ENCODE data around the gene ADNP. TPM values are rescaled to one million over a fixed set of nuclear protein-coding genes. Genes with fewer than 3 reads are reported as not detected.
"Not testable (repeated sequence)": the region's sequence is repeated elsewhere in the genome, so short reads cannot be mapped to it uniquely, and the experiment has no call there.

The ADNP gene
- 43.5 and 47.5 TPM in 2 replicates for total RNA-seq (2014; rRNA removed; shearing (Covaris generic))

DNA sequence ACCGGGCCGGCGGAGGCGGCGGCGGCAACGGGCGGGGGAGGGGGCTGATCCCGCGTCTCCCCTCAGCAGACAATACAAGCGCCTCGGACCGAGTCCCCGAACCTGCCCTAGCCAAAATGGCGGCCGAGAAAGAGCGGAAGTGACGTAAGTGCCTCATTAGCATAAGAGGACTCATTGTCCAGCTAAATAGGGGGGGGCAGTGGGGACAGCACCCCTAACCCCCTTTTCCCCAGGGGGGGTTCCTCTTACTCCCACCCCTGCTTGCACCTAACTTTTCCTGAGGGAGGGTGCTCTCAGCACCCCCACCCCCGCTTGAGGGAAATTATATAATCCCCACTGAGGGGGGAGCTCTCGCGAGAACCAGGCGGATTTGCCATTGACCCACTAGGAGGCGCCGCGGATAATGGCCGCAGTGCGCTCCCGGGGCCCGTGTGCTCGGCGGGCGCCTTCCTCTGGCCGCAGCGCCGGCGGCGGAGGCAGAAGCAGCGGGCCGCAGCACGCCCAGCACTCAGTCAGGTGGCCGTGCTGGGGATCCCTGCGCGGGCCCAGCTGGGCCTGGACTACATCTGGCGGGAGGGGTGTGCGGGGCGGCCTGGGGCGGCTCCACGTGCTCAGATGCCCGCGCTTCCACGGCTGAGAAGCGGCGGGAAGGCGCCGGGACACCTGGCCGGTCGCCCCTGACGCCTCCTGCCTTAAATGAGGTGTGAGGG, at the start of gene ADNP:
Gene ADNP, minus strand, starts transcription at position 132 of the 710 bp plus-strand sequence. CDS start 27,441 bp downstream, outside the sequence.
- no peaks in the 10 kb centered on the region for H3K9me3 ChIP-seq (replicated peaks)
- peaks cover 79% of the 10 kb centered on the region for H3K36me3 ChIP-seq
- peaks cover 7% of the 10 kb centered on the region; the same call in 1 of the 2 replicates for H3K4me1 ChIP-seq
- H3K27ac ChIP-seq = peak within 1 kb of the TSS; percentile 70
- H3K27me3 ChIP-seq = no peaks in the 10 kb centered on the region
- peak; percentile 94 to 96 for DNase-seq
- peak within 1 kb of the TSS; percentile 87 for H3K4me3 ChIP-seq

DNA sequence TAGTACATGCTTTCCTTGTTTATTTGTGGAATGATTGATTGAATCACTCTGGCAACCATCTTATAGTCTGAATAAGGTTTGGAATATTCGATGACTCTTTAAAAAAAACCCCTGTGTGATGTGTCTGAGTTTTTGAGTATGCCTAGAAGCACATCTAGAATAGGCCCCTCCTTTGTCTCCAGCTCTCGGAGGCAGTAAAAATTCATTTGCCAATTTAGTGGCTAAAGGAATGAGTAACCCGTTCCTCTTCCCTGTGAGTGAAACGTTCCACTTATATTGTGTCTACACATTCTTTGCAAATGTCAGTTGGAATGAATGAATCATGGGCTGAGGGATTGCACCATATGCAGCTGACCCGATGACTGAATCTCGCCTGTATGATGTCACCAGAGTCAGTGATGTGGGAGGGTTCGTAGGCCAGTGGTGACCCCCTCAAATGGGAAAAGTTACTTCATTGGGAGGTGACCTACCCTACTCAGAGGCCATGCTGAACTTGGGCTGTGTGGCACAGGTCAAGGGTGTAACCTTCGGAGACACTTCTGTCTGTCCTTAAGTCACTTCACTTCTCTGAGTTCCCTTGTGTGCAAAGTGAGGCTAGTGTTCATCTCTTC, 48.9 kb upstream of the ADNP start:
- H3K4me1 ChIP-seq = peaks cover 39% of the 10 kb centered on the region
- H3K27me3 ChIP-seq = no peaks in the 10 kb centered on the region
- H3K4me3 ChIP-seq = no peak overlapping the region
- H3K36me3 ChIP-seq = no peaks in the 10 kb centered on the region
- peak overlapping the region; percentile 55 for H3K27ac ChIP-seq
- no peaks in the 10 kb centered on the region for H3K9me3 ChIP-seq (replicated peaks)
- DNase-seq = peak; percentile 80 to 81

DNA sequence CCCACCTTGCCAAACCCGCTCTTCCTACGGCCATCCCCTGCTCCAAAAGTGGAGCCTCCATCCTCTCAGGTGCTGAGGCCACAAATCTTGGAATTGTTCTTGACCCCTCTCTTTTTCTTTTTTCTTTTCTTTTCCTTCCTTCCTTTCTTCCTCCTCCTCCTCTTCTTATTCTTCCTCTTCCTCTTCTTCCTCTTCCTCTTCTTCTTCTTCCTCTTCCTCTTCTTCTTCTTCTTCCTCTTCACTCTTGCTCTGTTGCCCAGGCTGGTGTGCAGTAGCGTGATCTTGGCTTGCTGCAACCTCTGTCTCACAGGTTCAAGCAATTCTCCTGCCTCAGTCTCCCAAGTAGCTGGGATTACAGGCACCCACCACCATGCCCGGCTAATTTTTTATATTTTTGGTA, 47.3 kb upstream of the ADNP start:
- not testable (repeated sequence) for DNase-seq; H3K9me3 ChIP-seq (replicated peaks); H3K36me3 ChIP-seq; H3K4me3 ChIP-seq; H3K27ac ChIP-seq; H3K27me3 ChIP-seq
- H3K4me1 ChIP-seq = peaks cover 39% of the 10 kb centered on the region

GRCh38 chr20:50977066-50978021, 46.1 kb upstream of the ADNP start:
- Histone ChIP-seq H3K4me3 (peak overlapping the region; percentile 16; the same call in 1 of the 2 replicates), H3K36me3 (no peaks in the 10 kb centered on the region), H3K27me3 (no peaks in the 10 kb centered on the region), H3K27ac (no peak overlapping the region), H3K9me3 (replicated peaks) (peaks cover 5% of the 10 kb centered on the region; the same call in 1 of the 2 replicates), H3K4me1 (peaks cover 29% of the 10 kb centered on the region)
- peak in 1 of 2 experiments; percentile 49 for DNase-seq

DNA sequence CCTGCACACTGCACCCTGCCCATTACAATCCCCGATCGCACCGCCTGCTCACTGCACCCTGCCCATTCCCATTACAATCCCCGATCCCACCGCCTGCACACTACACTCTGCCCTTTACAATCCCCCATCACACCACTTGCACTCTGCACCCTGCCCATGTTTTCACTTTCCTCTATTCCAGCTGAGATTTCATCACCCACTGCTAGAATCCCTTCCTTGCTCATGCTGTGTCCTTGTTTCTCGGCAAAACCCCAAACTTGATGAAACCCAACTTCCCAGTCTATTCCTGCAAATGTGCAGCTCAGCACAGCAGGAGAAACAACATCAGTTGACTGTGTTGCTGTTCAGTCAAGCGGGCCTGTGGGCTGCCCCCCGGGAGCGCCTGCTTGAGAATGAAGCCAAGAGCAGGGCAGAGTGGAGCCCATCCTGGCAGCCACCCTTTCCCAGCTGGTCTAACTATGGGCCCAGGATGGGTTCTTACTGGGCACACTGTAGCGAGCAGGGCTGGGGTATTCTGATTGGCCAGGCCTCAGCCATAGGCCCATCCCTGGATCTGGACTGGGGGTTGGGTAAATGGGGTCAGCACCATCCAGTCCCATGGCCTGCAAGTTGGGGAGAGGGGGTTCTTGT, 44.6 kb upstream of the ADNP start:
- Histone ChIP-seq H3K4me1 (peaks cover 16% of the 10 kb centered on the region), H3K27me3 (no peaks in the 10 kb centered on the region), H3K4me3 (no peak overlapping the region), H3K36me3 (no peaks in the 10 kb centered on the region), H3K9me3 (replicated peaks) (peaks cover 5% of the 10 kb centered on the region; the same call in 1 of the 2 replicates), H3K27ac (no peak overlapping the region)
- DNase-seq = no peak

DNA sequence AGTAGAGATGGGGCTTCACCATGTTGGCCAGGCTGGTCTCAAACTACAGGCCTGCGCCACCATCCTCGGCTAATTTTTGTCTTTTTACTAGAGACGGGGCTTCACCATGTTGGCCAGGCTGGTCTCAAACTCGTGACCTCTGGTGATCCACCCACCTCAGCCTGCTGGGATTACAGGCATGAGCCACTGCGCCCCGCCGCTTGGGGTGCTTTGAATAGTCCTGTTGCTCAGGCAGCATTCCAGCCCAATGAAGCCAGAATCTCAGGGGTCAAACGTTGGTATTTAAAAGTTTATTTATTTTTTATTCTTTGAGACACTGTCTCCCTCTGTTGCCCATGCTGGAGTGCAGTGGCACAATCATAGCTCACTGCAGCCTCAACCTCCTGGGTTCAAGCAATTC, 38.7 kb upstream of the ADNP start:
- H3K9me3 ChIP-seq (replicated peaks) = peaks cover 5% of the 10 kb centered on the region; the same call in 1 of the 2 replicates
- no peaks in the 10 kb centered on the region for H3K36me3 ChIP-seq
- DNase-seq = no peak
- peaks cover 34% of the 10 kb centered on the region for H3K4me1 ChIP-seq
- H3K4me3 ChIP-seq = no peak overlapping the region
- H3K27ac ChIP-seq = peak overlapping the region; percentile 76
- H3K27me3 ChIP-seq = no peaks in the 10 kb centered on the region

DNA sequence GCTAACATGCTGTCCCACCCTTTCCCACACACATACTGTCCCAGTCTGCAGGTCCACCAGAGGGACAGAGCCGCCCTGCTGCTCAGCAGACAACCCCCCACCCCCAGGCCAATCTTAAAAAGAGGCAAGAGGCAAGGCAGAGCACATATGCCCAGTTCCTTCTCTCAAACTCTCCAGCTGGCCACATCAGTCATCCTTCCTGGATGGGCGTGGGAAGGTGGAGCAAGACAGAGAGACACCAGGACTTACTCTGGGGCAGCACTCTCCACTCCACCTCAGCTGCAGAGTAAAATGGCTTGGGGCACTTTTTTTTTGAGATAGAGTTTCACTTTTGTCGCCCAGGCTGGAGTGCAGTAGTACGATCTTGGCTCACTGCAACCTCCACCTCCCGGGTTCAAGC, 38.2 kb upstream of the ADNP start:
- DNase-seq = peak; percentile 99 to 100
- no peaks in the 10 kb centered on the region for H3K27me3 ChIP-seq

GRCh38 chr20:50968289-50968688, 37.1 kb upstream of the ADNP start:
- Histone ChIP-seq H3K36me3 (no peaks in the 10 kb centered on the region), H3K27me3 (no peaks in the 10 kb centered on the region), H3K27ac (peak overlapping the region; percentile 76), H3K4me3 (no peak overlapping the region), H3K9me3 (replicated peaks) (no peaks in the 10 kb centered on the region), H3K4me1 (peaks cover 34% of the 10 kb centered on the region)
- DNase-seq = peak; percentile 45 to 52

More for the DNA sequence above, 38.2 kb upstream of the ADNP start:
- peaks cover 1% of the 10 kb centered on the region; the same call in 1 of the 2 replicates for H3K9me3 ChIP-seq (replicated peaks)
- H3K4me1 ChIP-seq = peaks cover 34% of the 10 kb centered on the region
- H3K36me3 ChIP-seq = no peaks in the 10 kb centered on the region
- H3K27ac ChIP-seq = peak overlapping the region; percentile 76
- no peak overlapping the region for H3K4me3 ChIP-seq

- peak overlapping the region; percentile 11; the same call in 1 of the 2 replicates for H3K4me3 ChIP-seq
- no peaks in the 10 kb centered on the region for H3K9me3 ChIP-seq (replicated peaks)
- peaks cover 34% of the 10 kb centered on the region for H3K4me1 ChIP-seq
- peak; percentile 96 to 99 for DNase-seq
- no peaks in the 10 kb centered on the region for H3K36me3 ChIP-seq
- peak overlapping the region; percentile 76 for H3K27ac ChIP-seq
- no peaks in the 10 kb centered on the region for H3K27me3 ChIP-seq
Measured at GRCh38 chr20:50967586-50967985, 36.3 kb upstream of the ADNP start.

GRCh38 chr20:50959543-50960126, 28.4 kb upstream of the ADNP start:
- Histone ChIP-seq H3K4me3 (peak overlapping the region; percentile 91), H3K4me1 (peaks cover 7% of the 10 kb centered on the region; the same call in 1 of the 2 replicates), H3K27me3 (no peaks in the 10 kb centered on the region), H3K27ac (peak overlapping the region; percentile 98; the same call in 1 of the 2 replicates), H3K36me3 (peaks cover 14% of the 10 kb centered on the region), H3K9me3 (replicated peaks) (no peaks in the 10 kb centered on the region)
- no peak for DNase-seq

DNA sequence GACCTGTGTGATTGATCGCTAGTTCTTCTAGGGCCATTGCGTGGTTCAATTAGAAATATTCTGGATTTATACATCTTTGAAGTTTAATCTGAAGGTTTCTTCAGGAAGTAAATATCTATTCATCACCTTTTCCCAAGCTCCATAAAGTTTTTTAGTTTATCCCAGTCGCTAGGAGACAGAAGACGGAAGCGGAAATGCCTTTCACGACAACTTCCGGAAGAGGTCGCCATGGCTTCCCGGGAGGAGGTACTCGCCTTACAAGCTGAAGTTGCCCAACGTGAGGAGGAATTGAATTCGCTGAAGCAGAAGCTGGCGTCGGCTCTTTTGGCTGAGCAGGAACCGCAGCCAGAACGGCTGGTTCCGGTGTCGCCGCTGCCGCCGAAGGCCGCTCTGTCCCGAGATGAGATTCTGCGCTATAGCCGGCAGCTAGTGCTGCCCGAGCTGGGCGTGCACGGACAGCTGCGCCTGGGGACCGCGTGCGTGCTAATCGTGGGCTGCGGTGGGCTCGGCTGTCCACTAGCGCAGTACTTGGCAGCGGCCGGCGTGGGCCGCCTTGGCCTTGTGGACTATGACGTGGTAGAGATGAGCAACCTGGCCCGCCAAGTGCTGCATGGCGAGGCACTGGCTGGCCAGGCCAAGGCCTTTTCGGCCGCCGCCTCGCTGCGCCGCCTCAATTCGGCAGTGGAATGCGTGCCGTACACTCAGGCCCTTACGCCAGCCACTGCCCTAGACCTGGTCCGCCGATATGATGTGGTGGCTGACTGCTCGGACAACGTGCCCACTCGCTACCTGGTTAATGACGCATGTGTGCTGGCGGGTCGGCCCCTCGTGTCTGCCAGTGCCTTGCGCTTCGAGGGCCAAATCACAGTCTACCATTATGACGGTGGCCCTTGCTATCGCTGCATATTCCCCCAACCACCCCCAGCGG, 27.6 kb upstream of the ADNP start, which contains the start of gene MOCS3:
Gene MOCS3, plus strand, starts transcription at position 204 of the 928 bp plus-strand sequence. Its CDS starts 25 bp downstream, at position 229.
- Histone ChIP-seq H3K4me3 (peak within 1 kb of the TSS; percentile 91), H3K36me3 (peaks cover 21% of the 10 kb centered on the region), H3K9me3 (replicated peaks) (no peaks in the 10 kb centered on the region), H3K27me3 (no peaks in the 10 kb centered on the region), H3K4me1 (peaks cover 7% of the 10 kb centered on the region; the same call in 1 of the 2 replicates), H3K27ac (peak within 1 kb of the TSS; percentile 98)
- peak; percentile 94 to 97 for DNase-seq

DNA sequence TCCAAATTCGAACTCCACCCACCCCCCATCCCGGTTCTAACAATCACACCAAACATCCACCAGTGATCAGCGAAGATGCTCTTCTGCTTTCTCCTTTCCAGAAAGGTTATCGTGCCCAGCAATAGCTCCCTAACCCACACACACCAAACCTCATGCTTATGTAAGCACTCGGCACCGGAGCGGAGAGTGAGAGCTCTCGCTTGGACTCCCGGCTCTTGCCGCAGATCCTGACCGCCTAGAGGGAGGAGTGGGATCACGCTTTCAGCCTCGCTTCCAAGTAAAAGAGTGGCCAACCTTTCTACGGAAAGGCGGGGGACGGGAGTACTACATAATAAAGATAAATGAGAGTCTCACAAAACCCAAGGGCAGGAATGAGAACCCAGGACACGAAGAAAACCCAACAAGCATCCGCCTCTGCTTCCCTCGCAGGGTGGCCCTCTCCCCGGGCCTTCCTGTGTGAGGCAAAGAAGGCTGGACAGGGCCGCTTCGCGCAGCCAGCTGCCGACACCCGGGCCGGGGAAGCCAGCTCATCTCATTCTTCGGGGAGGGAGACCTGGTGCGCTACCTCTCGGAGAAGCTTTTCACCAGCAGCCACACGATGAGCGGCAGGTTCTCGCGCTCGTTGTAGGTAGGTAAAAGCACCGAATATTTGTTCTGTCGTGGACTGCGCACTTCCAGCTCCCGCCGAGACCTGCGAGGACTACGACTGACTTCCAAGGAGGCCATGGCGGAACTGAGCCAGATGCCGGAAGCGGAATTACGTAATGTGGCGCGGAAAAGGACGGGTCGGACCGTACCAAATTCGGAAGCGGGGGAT, 26.8 kb upstream of the ADNP start, which contains the start of gene DPM1:
Gene DPM1, minus strand, starts transcription at position 735 of the 817 bp plus-strand sequence. Its CDS starts 9 bp downstream, at position 726.
- Histone ChIP-seq H3K9me3 (replicated peaks) (no peaks in the 10 kb centered on the region), H3K27me3 (no peaks in the 10 kb centered on the region), H3K4me3 (peak within 1 kb of the TSS; percentile 91), H3K27ac (peak within 1 kb of the TSS; percentile 98), H3K4me1 (peaks cover 7% of the 10 kb centered on the region; the same call in 1 of the 2 replicates), H3K36me3 (peaks cover 30% of the 10 kb centered on the region)
- DNase-seq = peak; percentile 92 to 97
